GM12892 (cell line): Measurements from ENCODE around the gene BAIAP3.

Source experiments
- DNase-seq: peaks from one replicate; pipeline ENCODE4 v3.0.0; 2011; ENCODE audit not compliant: insufficient read length
- FAIRE-seq: peaks from 2 replicates; lab custom pipeline; 2011; peaks lifted over from hg19 to GRCh38; lab: Jason Lieb, UNC
- POLR2A ChIP-seq: IDR thresholded peaks from 2 replicates; pipeline ENCODE4 v1.6.1; 2011; ENCODE audit warnings: low read depth, low read length, control low read depth
- POLR2AphosphoS5 ChIP-seq: IDR thresholded peaks from 2 replicates; pipeline ENCODE4 v1.6.1; 2011; ENCODE audit warnings: low read depth, low read length, control low read depth
- TAF1 ChIP-seq: IDR thresholded peaks from 2 replicates; pipeline ENCODE4 v1.6.1; 2011; ENCODE audit warnings: low read depth, mild to moderate bottlenecking, control low read depth, low read length, borderline replicate concordance

BAIAP3 gene

GRCh38 chr16:1371054-1371978, 37.9 kb downstream of the BAIAP3 start:
- FAIRE-seq (no peak), DNase-seq (no peak)
- TF ChIP-seq POLR2A (no peak), POLR2AphosphoS5 (no peak), TAF1 (no peak)

GRCh38 chr16:1372292-1372950, 39.0 kb downstream of the BAIAP3 start:
- TF ChIP-seq POLR2AphosphoS5 (no peak), TAF1 (no peak), POLR2A (no peak)
- FAIRE-seq = no peak

GRCh38 chr16:1374418-1375297, 41.2 kb downstream of the BAIAP3 start:
- DNase-seq (no peak), FAIRE-seq (no peak)
- TF ChIP-seq POLR2A (no peak), TAF1 (no peak), POLR2AphosphoS5 (no peak)

More at GRCh38 chr16:1372292-1372950, 39.0 kb downstream of the BAIAP3 start:
- DNase-seq = no peak

- DNase-seq = no peak
- TF ChIP-seq POLR2AphosphoS5 (no peak), POLR2A (no peak), TAF1 (no peak)
- no peak for FAIRE-seq
These were observed 41.8 kb downstream of the BAIAP3 start for GRCh38 chr16:1375298-1375640.

GRCh38 chr16:1375741-1376410, 42.4 kb downstream of the BAIAP3 start:
- DNase-seq = no peak
- no peak for FAIRE-seq
- TF ChIP-seq POLR2AphosphoS5 (no peak), POLR2A (no peak; the same call in 1 of the 2 replicates), TAF1 (no peak)

- DNase-seq = no peak
- TF ChIP-seq POLR2AphosphoS5 (no peak), TAF1 (no peak), POLR2A (no peak)
- FAIRE-seq = no peak
These were observed 44.1 kb downstream of the BAIAP3 start for GRCh38 chr16:1377406-1378010.

- FAIRE-seq (no peak), DNase-seq (no peak)
- no peak for TF ChIP-seq TAF1
- no peak for TF ChIP-seq POLR2A
- TF ChIP-seq POLR2AphosphoS5 = no peak
These were observed 44.8 kb downstream of the BAIAP3 start for GRCh38 chr16:1378087-1378803.

- FAIRE-seq (peak; percentile 89), DNase-seq (peak; percentile 59)
- TF ChIP-seq POLR2AphosphoS5 = no peak
- TF ChIP-seq TAF1 = no peak
- TF ChIP-seq POLR2A = no peak
These were observed 45.4 kb downstream of the BAIAP3 start for GRCh38 chr16:1378804-1379303.

- TF ChIP-seq POLR2AphosphoS5 = no peak
- TF ChIP-seq POLR2A = peak; percentile 51; the same call in 1 of the 2 replicates
- TF ChIP-seq TAF1 = no peak
- FAIRE-seq (no peak), DNase-seq (peak; percentile 84)
These were observed 46.0 kb downstream of the BAIAP3 start for GRCh38 chr16:1379304-1380076.
